T-helper 1 cell treated with Interleukin-12 subunit alpha and Interleukin-12 subunit beta and Interleukin-4 antibody, amounts not matched to agents 30 μg/mL and 1 μg/mL, for 36 hours (primary cell): ENCODE data around the gene MACROH2A1.
"Not testable (repeated sequence)": the region's sequence is repeated elsewhere in the genome, so short reads cannot be mapped to it uniquely, and the experiment has no call there.

Experiments used
- H3K27ac Mint-ChIP-seq: one replicate; pipeline ENCODE4 v1.8.0; 2021; ENCODE audit warnings: mild to moderate bottlenecking, mixed read lengths
- H3K27me3 Mint-ChIP-seq: one replicate; pipeline ENCODE4 v1.8.0; 2021; ENCODE audit warnings: low read depth, mixed read lengths
- H3K36me3 Mint-ChIP-seq: one replicate; pipeline ENCODE4 v1.8.0; 2021; ENCODE audit warnings: low read depth, mixed read lengths
- H3K4me1 Mint-ChIP-seq: one replicate; pipeline ENCODE4 v1.8.0; 2021; ENCODE audit warnings: low read depth, mixed read lengths
- H3K4me3 Mint-ChIP-seq: one replicate; pipeline ENCODE4 v1.8.0; 2021; ENCODE audit warnings: mild to moderate bottlenecking, moderate library complexity, mixed read lengths
- H3K9me3 Mint-ChIP-seq: one replicate; pipeline ENCODE4 v1.8.0; 2021; ENCODE audit warnings: mixed read lengths

MACROH2A1 gene

DNA sequence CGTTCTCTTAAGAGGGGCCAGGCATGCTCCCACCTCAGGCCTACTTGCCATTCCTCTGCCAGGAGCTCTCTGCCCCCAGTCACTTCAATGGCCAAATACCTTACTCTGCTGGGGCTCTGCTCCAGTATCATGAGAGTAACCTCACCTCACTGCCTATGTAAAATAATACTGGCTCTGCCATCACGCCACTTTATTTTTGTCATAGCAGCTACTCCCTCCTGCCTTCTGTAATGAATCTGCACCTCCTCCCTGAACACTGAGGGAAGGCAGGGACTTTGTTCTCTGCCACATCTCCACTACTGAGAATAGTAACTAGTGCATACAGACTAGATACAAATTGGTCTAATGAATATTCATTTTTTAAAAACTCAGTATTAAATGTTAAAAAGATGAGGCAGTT, 33.8 kb downstream of the MACROH2A1 start:
- Mint-ChIP-seq H3K4me1 (peaks cover 20% of the 10 kb centered on the region), H3K9me3 (no peaks in the 10 kb centered on the region), H3K27me3 (no peaks in the 10 kb centered on the region), H3K27ac (no peak overlapping the region), H3K4me3 (no peak overlapping the region), H3K36me3 (peaks cover 40% of the 10 kb centered on the region)

DNA sequence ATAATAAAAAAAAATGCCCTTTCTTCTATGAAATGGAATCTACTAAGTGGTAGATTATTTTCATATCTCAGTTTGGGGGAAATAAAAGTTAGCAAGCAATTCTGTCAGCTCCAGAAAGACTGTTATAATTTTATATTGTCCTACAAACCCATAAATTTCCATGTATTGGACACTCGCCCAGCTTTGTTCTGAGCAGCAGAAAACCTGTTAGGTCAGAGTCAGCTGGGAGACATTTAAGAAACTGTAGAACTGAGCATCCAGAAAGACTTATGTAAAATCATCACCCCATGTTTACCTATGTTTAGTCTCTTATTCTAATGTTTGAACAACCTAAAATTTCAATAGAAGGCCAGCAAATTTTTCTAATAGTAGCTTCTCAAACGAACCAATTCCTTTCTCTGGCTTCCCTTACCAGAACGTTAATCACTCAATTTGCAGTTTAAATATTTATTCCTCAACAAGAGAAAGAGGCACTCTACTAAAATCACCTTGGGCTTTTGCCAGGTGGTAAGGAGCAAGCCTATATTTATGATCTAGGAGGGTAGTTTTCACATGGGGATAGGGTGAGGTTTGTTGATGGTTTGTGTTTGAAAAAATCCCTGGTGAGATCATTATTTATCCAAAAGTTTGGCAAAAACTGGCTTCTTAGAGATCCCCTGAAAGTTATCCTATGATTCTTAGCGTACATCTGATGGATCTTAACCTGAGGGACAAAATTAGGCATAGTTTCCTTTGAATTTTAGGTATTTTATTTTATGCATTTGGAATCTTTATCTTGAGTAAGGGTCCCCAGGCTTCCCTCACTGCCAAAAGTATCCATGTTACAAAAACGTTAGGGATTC, 34.4 kb downstream of the MACROH2A1 start:
- Mint-ChIP-seq H3K4me3 (no peak overlapping the region), H3K27me3 (no peaks in the 10 kb centered on the region), H3K4me1 (peaks cover 18% of the 10 kb centered on the region), H3K9me3 (no peaks in the 10 kb centered on the region), H3K36me3 (peaks cover 35% of the 10 kb centered on the region), H3K27ac (no peak overlapping the region)

DNA sequence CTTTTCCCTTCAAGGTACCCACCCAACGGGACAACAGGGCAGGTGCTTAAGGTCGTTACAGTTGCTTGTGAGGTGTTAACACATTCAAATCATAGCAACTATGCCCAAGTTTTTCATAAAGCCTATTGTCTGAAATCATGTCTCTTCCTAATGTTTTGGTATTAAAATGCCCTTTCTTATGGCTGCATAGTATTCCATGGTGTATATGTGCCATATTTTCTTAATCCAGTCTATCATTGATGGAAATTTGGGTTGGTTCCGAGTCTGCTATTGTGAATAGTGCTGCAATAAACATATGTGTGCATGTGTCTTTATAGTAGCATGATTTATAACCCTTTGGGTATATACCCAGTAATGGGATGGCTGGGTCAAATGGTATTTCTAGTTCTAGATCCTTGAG, 35.7 kb downstream of the MACROH2A1 start:
- H3K27ac Mint-ChIP-seq, H3K27me3 Mint-ChIP-seq, H3K9me3 Mint-ChIP-seq, H3K4me3 Mint-ChIP-seq: not testable (repeated sequence)
- H3K4me1 Mint-ChIP-seq = peaks cover 20% of the 10 kb centered on the region
- peaks cover 38% of the 10 kb centered on the region for H3K36me3 Mint-ChIP-seq

DNA sequence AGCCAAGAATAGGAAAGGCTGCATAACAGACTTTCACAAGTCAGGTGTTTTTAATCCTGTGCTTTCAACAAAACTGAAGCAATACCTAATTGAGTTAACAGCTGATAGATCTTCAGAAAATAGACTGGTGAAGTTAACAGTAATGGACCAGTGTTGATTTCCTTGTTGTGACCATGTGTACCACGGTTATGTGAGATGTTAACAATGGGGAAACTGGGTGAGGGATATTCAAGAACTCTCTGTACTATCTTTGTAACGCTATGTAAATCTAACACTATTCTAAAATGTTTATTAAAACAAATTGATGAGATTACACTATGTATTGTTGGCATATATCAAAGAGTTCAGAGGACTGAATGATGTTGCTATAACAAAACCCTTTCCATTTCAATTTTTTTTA, 36.9 kb downstream of the MACROH2A1 start:
- Mint-ChIP-seq H3K9me3 (no peaks in the 10 kb centered on the region), H3K4me1 (peaks cover 22% of the 10 kb centered on the region), H3K27ac (no peak overlapping the region), H3K27me3 (no peaks in the 10 kb centered on the region), H3K36me3 (peaks cover 40% of the 10 kb centered on the region), H3K4me3 (no peak overlapping the region)

DNA sequence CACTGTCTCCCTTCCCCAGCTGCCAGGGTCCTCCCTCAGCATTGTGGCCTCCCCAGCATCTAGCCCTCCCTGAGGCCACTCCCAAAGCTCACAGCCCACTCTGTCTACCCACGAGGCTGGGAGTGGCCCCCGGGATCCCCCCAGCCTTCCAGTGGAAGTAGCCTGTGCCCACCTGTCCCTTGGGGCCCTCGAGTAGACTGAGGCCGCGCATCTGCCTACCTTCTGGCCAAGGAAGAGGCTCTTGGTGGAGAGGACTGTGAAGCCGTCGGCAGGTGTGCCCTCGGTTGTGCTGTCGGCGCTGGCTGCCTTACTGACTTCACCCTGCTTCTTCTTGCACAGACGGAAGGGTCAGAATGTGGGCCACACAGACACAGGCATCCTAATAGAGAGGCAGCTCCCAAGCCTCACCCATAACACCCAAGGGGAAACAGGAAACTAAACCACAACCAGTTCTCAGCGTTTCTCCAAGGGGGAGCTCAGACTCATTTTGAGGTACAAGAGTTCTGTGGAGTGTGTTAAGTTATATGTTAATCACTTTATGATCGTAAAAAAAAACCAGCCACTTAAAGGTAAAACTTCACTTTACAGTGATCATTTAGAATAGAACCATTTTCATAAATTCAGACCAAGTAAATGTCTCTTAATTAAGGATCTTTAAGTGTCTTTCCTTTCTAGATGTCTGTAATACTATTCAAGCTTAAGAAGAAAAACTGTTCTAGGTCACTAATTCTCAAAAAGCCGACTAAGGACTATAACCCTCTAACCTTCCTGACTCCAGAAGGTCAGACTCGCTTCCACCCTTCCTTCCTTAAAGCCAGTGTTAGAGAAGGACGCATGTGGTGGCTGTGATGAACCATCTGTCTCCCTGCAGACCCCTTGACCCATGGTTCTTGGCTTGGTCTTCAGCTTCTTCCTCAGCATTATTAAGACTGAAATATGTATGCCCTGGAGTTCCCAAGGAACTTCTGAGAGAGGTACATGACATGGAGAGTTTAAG, 38.5 kb downstream of the MACROH2A1 start:
- Mint-ChIP-seq H3K4me1 (peaks cover 22% of the 10 kb centered on the region), H3K36me3 (peaks cover 38% of the 10 kb centered on the region), H3K9me3 (no peaks in the 10 kb centered on the region), H3K4me3 (no peak overlapping the region), H3K27ac (peak overlapping the region; percentile 80), H3K27me3 (no peaks in the 10 kb centered on the region)

DNA sequence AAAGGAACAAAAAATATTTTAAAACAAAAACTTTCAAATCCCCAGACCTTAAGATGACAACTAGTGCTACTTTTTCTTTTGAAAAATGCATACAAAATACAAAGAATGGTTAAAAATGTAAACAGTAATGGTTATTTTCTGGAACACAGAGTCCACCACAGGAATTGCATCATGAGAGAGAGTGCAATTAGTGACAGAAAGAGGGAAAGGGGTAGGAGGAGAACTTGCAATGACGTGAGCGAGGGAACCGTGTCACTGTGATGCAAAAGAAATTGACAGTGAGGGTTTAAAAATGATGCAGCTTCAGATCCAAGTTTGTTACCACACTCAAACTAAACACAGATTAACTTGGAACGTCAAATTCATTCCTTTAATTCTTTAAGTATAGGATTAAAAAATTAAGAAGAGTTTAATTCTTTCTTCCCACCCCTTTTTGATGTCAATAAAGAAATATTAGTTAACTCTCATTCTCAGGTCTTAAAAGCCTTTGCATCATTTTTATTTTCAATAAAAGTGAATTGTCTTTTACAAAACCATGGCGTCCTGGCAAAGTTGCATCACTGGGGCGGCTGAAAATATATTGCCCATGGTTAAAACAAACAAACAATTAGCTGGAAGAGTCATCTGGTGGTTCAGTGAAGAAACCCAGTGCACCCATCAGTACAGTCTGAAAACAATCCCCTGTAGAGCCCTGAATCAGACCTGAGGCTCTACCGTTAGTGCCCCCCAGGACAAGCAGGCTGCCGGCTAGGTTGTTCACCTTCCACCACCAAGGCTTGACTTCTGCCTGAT, 39.5 kb downstream of the MACROH2A1 start:
- H3K9me3 Mint-ChIP-seq = no peaks in the 10 kb centered on the region
- H3K4me3 Mint-ChIP-seq = no peak overlapping the region
- H3K27me3 Mint-ChIP-seq = no peaks in the 10 kb centered on the region
- no peak overlapping the region for H3K27ac Mint-ChIP-seq
- peaks cover 22% of the 10 kb centered on the region for H3K4me1 Mint-ChIP-seq
- H3K36me3 Mint-ChIP-seq = peaks cover 42% of the 10 kb centered on the region

DNA sequence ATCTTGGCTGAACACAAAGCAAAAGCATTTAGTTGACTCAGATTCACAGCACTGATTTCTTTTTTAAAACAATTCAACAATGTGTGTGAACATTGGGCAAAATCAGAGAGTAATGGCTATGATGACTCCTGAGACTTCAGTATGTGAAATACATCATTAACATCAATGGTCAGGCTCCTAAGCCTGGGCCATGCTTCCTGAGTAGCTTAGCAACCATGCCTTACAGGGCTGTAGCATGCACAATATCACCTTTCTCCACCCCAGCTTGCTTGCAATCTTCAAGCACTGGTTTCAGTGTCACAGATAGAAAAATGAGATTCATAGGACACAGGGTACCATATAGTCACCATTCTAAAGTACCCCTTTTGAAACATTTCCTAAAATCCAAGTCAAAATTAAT, 41.3 kb downstream of the MACROH2A1 start:
- no peaks in the 10 kb centered on the region for H3K27me3 Mint-ChIP-seq
- peaks cover 38% of the 10 kb centered on the region for H3K36me3 Mint-ChIP-seq
- no peak overlapping the region for H3K4me3 Mint-ChIP-seq
- H3K4me1 Mint-ChIP-seq = peaks cover 22% of the 10 kb centered on the region
- H3K9me3 Mint-ChIP-seq = no peaks in the 10 kb centered on the region
- no peak overlapping the region for H3K27ac Mint-ChIP-seq

DNA sequence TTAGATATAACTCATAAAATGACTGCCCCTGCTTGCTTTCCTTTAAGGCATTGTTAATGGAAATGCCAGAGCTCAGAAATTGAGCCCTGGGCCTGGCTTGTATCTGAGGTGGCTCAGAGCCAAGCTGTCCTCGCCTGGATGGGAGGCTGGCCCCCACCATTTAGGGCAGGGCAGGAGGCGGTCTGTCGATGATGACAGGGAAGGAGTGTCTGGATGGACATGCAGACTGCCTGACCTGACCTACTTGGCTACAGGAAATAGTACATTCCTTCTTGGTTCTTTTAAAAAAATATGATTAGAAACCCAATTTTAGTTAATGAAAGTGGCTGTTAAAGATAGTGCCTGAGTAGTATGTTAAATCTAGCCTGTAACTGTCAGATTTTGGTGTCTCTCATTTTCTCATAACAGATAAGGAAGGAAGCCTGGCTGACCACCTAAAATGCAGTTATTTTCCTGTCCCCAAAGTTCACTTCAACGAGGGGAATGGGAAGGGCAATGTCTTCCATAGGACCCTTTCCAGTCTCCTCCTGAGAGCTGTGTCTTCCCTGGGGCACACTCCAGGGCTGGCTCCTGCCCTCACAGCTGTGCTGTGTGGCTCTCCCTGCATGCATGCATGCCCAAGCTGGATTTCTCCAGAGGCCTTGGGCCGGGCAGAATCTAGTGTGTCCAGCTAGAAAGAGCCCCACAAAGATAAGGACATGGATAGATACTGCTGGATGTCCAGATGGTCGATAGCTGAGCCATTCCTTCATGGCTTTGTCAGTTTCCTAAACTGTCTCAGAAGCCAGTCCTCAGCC, 42.3 kb downstream of the MACROH2A1 start:
- Mint-ChIP-seq H3K36me3 (peaks cover 41% of the 10 kb centered on the region), H3K27ac (no peak overlapping the region), H3K4me3 (no peak overlapping the region), H3K4me1 (peaks cover 22% of the 10 kb centered on the region), H3K27me3 (no peaks in the 10 kb centered on the region), H3K9me3 (no peaks in the 10 kb centered on the region)

DNA sequence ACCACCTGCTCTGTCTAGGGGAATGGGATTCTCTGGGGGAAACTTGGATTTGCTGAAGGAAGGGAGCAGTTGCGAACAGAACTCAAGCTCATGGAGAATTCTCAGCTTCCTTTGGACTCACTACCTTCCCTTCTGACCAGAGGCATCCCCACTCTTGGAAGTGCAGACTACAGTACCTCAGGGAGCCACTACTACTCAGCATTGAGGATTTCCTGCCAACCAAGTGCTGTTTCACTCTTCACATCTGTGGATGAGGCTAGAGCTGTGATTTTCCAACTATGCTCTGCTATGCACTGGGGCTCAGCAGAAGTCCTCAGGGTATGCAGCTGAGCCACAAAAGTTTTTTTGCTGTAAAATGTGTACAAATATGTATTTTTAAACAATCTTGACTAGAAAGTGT, 43.9 kb downstream of the MACROH2A1 start:
- Mint-ChIP-seq H3K4me3 (no peak overlapping the region), H3K27ac (no peak overlapping the region), H3K27me3 (no peaks in the 10 kb centered on the region), H3K4me1 (peaks cover 8% of the 10 kb centered on the region), H3K36me3 (peaks cover 39% of the 10 kb centered on the region), H3K9me3 (no peaks in the 10 kb centered on the region)

DNA sequence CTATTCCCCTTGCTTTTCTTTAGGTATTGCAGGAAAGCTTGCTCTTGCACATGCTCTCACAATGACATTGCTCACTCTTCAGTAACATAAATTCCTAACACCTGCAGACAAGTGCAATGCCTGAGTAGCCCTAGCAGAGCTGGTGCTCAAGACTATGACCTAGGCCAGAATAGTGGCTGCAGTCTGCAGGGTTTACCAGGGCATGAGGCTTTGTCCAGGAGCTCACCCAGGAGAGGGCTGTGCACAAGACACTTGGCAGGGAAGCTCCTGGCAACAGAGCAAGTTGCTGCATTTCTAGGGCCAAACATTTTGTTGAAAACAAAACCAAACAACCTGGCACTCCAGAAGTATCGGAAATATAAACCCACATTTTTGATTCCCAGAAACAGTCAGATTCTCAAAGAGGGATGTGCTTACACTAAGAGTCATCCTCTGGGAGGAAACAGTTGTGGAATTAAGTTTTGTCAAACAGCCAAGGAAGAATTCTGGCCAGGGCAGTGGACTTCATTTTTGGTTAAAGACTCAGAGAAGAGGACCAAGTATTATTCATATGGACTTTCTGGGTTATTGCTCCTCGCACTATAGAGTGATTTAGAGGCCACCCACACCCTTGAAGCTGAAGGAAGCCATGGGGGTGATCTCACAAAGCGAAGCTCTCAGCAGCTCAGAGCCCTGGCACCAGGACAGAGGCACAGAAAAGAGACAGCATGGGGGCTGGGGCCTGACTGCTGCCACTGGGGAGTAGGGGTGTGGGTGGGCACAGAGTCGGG, 44.9 kb downstream of the MACROH2A1 start:
- Mint-ChIP-seq H3K27me3 (no peaks in the 10 kb centered on the region), H3K27ac (no peak overlapping the region), H3K36me3 (peaks cover 42% of the 10 kb centered on the region), H3K4me3 (no peak overlapping the region), H3K9me3 (no peaks in the 10 kb centered on the region), H3K4me1 (peaks cover 8% of the 10 kb centered on the region)

DNA sequence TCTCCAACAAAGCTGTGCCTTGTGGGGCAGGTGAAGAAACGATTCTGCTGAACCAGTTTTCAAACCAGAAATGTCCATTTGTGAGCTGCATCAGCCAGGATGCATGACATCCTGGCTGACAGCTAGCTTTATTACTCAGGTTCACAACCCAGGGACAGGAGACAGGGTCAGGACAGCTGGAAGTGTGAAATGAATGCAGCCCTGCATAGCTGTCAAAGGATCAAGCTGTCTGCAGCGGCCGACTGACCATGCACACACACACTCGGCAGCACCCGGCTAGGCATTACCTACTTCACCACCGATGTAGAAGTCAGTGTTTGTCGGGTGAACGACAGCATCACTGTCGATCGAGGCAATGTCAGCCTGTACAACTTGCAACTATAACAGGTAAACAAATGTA, 48.5 kb downstream of the MACROH2A1 start:
- Mint-ChIP-seq H3K9me3 (no peaks in the 10 kb centered on the region), H3K36me3 (peaks cover 29% of the 10 kb centered on the region), H3K4me3 (no peak overlapping the region), H3K4me1 (peaks cover 3% of the 10 kb centered on the region), H3K27ac (no peak overlapping the region), H3K27me3 (no peaks in the 10 kb centered on the region)

DNA sequence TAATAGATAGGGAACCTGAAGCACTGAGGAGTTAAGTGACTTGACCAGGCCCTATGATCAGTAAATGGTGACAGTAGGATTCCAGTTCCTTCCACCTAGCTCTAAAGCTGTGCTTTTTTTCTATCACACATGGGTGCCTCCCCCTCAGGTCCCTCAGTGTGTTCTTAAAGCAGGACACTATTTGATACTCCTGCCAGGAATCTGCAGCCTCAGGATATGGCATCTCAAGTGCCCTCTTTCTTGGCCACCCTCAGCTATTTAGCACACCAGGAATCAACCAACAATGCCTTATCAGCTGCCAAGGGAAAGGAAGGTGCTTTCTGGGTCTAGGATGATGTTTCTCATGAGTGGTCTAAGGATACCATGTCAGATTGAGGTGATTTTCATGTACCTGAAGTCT, 49.1 kb downstream of the MACROH2A1 start:
- Mint-ChIP-seq H3K27me3 (no peaks in the 10 kb centered on the region), H3K9me3 (no peaks in the 10 kb centered on the region), H3K4me3 (no peak overlapping the region), H3K4me1 (peaks cover 4% of the 10 kb centered on the region), H3K27ac (no peak overlapping the region), H3K36me3 (peaks cover 28% of the 10 kb centered on the region)

DNA sequence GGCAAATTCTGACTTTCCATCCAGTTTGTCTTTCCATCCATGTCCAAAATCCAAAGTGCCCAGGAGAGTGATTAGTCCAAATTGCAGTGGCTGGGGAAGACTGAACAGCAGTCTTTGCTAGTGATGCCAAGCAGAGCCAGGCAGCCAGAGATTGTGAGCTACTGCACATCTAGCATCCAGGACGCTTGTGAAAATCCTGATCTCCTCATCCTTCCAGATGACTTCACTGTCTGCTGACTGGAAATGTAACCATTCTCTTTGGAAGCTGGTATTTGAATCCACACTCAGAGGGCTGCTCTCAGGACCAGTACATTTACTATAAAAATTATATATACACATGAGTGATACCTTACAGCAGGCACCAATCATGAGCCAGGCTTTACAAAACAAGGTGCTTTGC, 49.6 kb downstream of the MACROH2A1 start:
- H3K27me3 Mint-ChIP-seq = no peaks in the 10 kb centered on the region
- H3K36me3 Mint-ChIP-seq = peaks cover 28% of the 10 kb centered on the region
- H3K4me3 Mint-ChIP-seq = no peak overlapping the region
- no peaks in the 10 kb centered on the region for H3K9me3 Mint-ChIP-seq
- H3K4me1 Mint-ChIP-seq = peaks cover 4% of the 10 kb centered on the region
- H3K27ac Mint-ChIP-seq = no peak overlapping the region
